Measurements from ENCODE around the gene PHKA2. TPM values are rescaled to one million over a fixed set of nuclear protein-coding genes. Genes with fewer than 3 reads are reported as not detected.

Gene PHKA2
- total and polyA plus RNA-seq, 4 donors: 28.9 to 82.3 (median 41.9) TPM

DNA sequence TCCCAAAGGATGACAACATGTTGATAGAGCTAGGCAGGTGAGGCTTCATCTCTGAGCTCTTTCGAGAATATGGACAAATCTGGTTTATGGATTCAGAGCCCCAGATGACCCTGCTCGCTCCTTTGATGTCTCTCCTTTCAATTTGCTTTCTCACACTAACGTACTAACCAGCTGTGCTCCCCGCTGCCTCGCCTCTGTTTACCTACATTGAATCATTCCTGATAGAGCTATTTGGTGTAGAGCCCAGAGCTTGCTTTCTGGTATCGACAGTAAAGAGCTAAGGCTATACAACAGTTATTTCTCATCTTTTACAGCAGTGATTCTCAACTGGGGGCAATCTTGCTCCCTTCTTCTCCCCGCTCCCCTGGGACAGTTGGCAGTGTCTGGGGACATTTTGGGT lies 8.9 kb upstream of the PHKA2 start:
- WGBS: 85% methylated on average over 7 of the region's 7 CpGs
- H3K27ac ChIP-seq (ENCODE audit: low read depth in 1 of 2, low read length in 2 of 2): no peak overlapping the region
- no peak overlapping the region for H3K9ac ChIP-seq (ENCODE audit: low read depth in 1 of 2, low read length in 2 of 2)
- no peak overlapping the region for H3K4me3 ChIP-seq (ENCODE audit: low read depth in 1 of 3, low read length in 3 of 3)
- no peaks in the 10 kb centered on the region for H3K9me3 ChIP-seq (ENCODE audit: control insufficient read depth in 4 of 4, low read length in 3 of 4)
- TF ChIP-seq FOXA1 (IDR thresholded peaks at IDR 0.05) (no peak), RAD21 (IDR thresholded peaks at IDR 0.05) (no peak)
- TF ChIP-seq, protein P1, sequence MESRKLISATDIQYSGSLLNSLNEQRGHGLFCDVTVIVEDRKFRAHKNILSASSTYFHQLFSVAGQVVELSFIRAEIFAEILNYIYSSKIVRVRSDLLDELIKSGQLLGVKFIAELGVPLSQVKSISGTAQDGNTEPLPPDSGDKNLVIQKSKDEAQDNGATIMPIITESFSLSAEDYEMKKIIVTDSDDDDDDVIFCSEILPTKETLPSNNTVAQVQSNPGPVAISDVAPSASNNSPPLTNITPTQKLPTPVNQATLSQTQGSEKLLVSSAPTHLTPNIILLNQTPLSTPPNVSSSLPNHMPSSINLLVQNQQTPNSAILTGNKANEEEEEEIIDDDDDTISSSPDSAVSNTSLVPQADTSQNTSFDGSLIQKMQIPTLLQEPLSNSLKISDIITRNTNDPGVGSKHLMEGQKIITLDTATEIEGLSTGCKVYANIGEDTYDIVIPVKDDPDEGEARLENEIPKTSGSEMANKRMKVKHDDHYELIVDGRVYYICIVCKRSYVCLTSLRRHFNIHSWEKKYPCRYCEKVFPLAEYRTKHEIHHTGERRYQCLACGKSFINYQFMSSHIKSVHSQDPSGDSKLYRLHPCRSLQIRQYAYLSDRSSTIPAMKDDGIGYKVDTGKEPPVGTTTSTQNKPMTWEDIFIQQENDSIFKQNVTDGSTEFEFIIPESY (IDR thresholded peaks at IDR 0.05): no peak
- DNase-seq (ENCODE audit: low spot score): no peak
- no peaks in the 10 kb centered on the region for H3K27me3 ChIP-seq (ENCODE audit: control insufficient read depth in 4 of 4, insufficient read depth in 4 of 4, low read length in 3 of 4)
- peaks cover 0 to 4% (median 3%) of the 10 kb centered on the region in 4 donors for H3K36me3 ChIP-seq (ENCODE audit: control insufficient read depth in 4 of 4, insufficient read depth in 3 of 4, low read depth in 1 of 4, low read length in 3 of 4)
- no peaks in the 10 kb centered on the region for H3K4me1 ChIP-seq (ENCODE audit: control insufficient read depth in 4 of 4, insufficient read depth in 4 of 4, low read length in 3 of 4)

DNA sequence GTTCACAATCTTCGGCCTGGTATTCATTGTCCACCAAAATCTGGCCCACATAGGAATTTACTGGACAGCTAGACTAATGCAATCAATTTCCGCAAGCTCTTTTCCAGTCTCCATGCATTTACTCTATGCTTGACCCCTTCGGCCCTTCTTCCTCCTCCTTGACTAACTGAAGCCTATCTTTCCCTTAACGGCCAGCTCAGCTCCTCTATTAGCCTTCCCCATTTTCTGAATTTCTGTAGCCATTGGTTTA lies 1.2 kb upstream of the PHKA2 start:
- H3K4me1 ChIP-seq (ENCODE audit: control insufficient read depth in 4 of 4, insufficient read depth in 4 of 4, low read length in 3 of 4): peaks cover 0 to 16% (median 7%) of the 10 kb centered on the region in 4 donors
- H3K27ac ChIP-seq (ENCODE audit: low read depth in 1 of 2, low read length in 2 of 2): peak overlapping the region; percentile 91 to 93
- no peak for DNase-seq (ENCODE audit: low spot score)
- H3K9me3 ChIP-seq (ENCODE audit: control insufficient read depth in 4 of 4, low read length in 3 of 4): no peaks in the 10 kb centered on the region
- H3K9ac ChIP-seq (ENCODE audit: low read depth in 1 of 2, low read length in 2 of 2): no peak overlapping the region
- H3K36me3 ChIP-seq (ENCODE audit: control insufficient read depth in 4 of 4, insufficient read depth in 3 of 4, low read depth in 1 of 4, low read length in 3 of 4): peaks cover 0 to 4% (median 3%) of the 10 kb centered on the region in 4 donors
- WGBS: under 1% methylated on average over 4 of the region's 4 CpGs
- no peaks in the 10 kb centered on the region for H3K27me3 ChIP-seq (ENCODE audit: control insufficient read depth in 4 of 4, insufficient read depth in 4 of 4, low read length in 3 of 4)
- peak overlapping the region; percentile 21 to 85 (median 57) for H3K4me3 ChIP-seq (ENCODE audit: low read depth in 1 of 3, low read length in 3 of 3)
- TF ChIP-seq, protein P2, sequence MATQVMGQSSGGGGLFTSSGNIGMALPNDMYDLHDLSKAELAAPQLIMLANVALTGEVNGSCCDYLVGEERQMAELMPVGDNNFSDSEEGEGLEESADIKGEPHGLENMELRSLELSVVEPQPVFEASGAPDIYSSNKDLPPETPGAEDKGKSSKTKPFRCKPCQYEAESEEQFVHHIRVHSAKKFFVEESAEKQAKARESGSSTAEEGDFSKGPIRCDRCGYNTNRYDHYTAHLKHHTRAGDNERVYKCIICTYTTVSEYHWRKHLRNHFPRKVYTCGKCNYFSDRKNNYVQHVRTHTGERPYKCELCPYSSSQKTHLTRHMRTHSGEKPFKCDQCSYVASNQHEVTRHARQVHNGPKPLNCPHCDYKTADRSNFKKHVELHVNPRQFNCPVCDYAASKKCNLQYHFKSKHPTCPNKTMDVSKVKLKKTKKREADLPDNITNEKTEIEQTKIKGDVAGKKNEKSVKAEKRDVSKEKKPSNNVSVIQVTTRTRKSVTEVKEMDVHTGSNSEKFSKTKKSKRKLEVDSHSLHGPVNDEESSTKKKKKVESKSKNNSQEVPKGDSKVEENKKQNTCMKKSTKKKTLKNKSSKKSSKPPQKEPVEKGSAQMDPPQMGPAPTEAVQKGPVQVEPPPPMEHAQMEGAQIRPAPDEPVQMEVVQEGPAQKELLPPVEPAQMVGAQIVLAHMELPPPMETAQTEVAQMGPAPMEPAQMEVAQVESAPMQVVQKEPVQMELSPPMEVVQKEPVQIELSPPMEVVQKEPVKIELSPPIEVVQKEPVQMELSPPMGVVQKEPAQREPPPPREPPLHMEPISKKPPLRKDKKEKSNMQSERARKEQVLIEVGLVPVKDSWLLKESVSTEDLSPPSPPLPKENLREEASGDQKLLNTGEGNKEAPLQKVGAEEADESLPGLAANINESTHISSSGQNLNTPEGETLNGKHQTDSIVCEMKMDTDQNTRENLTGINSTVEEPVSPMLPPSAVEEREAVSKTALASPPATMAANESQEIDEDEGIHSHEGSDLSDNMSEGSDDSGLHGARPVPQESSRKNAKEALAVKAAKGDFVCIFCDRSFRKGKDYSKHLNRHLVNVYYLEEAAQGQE (IDR thresholded peaks at IDR 0.05): no peak
- TF ChIP-seq NR2F2 (IDR thresholded peaks at IDR 0.05) (peak; percentile 12), GABPA (IDR thresholded peaks at IDR 0.05 in 1 of 2, conservative IDR thresholded peaks at IDR 0.05 in 1 of 2) (peak in 1 of 2 donors; percentile 35), RXRA (IDR thresholded peaks at IDR 0.05) (no peak), EGR1 (IDR thresholded peaks at IDR 0.05; ENCODE audit: low read depth in 2 of 2) (no peak), HNF4A (conservative IDR thresholded peaks at IDR 0.05) (no peak)
- TF ChIP-seq, protein P3, sequence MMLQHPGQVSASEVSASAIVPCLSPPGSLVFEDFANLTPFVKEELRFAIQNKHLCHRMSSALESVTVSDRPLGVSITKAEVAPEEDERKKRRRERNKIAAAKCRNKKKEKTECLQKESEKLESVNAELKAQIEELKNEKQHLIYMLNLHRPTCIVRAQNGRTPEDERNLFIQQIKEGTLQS (IDR thresholded peaks at IDR 0.05): no peak
- TF ChIP-seq, protein P4, sequence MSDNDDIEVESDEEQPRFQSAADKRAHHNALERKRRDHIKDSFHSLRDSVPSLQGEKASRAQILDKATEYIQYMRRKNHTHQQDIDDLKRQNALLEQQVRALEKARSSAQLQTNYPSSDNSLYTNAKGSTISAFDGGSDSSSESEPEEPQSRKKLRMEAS (IDR thresholded peaks at IDR 0.05): no peak
- TF ChIP-seq, protein P5, sequence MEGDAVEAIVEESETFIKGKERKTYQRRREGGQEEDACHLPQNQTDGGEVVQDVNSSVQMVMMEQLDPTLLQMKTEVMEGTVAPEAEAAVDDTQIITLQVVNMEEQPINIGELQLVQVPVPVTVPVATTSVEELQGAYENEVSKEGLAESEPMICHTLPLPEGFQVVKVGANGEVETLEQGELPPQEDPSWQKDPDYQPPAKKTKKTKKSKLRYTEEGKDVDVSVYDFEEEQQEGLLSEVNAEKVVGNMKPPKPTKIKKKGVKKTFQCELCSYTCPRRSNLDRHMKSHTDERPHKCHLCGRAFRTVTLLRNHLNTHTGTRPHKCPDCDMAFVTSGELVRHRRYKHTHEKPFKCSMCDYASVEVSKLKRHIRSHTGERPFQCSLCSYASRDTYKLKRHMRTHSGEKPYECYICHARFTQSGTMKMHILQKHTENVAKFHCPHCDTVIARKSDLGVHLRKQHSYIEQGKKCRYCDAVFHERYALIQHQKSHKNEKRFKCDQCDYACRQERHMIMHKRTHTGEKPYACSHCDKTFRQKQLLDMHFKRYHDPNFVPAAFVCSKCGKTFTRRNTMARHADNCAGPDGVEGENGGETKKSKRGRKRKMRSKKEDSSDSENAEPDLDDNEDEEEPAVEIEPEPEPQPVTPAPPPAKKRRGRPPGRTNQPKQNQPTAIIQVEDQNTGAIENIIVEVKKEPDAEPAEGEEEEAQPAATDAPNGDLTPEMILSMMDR (IDR thresholded peaks at IDR 0.05; ENCODE audit: low read depth, low read length, missing input control): no peak

All from liver (tissue), 9 donors.